Measurements from ENCODE around the gene ACOD1.

ACOD1 gene

GRCh38 chr13:76921516-76921915 lies 26.8 kb upstream of the ACOD1 start:
- no peak for DNase-seq (ENCODE audit: low read depth)
- TF ChIP-seq CTCF (IDR thresholded peaks at IDR 0.05; ENCODE audit: insufficient read depth, low read depth, low read length, missing control alignments) = no peak
- no peak overlapping the region for H3K4me3 ChIP-seq (ENCODE audit: low read depth, low read length)

DNA sequence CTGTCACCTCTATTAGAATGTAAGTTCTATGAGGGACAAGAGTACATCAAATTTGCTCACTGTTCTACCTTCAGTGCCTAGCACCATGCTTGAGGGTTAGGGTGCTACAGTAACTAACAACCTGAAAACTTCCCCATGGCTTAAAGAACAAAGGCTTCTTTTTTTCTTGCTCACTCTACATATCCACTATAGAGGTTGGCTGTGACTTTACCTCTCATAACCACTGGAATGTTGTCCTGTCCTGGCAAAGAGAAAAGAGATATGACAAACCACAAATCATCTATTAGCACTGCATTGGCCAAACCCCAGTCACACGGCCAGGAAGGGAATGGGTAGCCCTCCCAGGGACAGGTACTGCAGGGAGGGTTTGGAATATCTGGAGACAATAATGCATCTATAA lies 23.2 kb upstream of the ACOD1 start:
- no peak for DNase-seq (ENCODE audit: low read depth)
- H3K4me3 ChIP-seq (ENCODE audit: low read depth, low read length) = no peak overlapping the region
- TF ChIP-seq CTCF (IDR thresholded peaks at IDR 0.05; ENCODE audit: insufficient read depth, low read depth, low read length, missing control alignments) = no peak

GRCh38 chr13:76927955-76928354 lies 20.4 kb upstream of the ACOD1 start:
- DNase-seq (ENCODE audit: low read depth) = no peak
- H3K4me3 ChIP-seq (ENCODE audit: low read depth, low read length) = no peak overlapping the region

GRCh38 chr13:76928456-76928855 lies 19.9 kb upstream of the ACOD1 start:
- no peak for TF ChIP-seq CTCF (IDR thresholded peaks at IDR 0.05; ENCODE audit: insufficient read depth, low read depth, low read length, missing control alignments)
- DNase-seq (ENCODE audit: low read depth) = no peak
- no peak overlapping the region for H3K4me3 ChIP-seq (ENCODE audit: low read depth, low read length)

More at GRCh38 chr13:76927955-76928354, 20.4 kb upstream of the ACOD1 start:
- TF ChIP-seq CTCF (IDR thresholded peaks at IDR 0.05; ENCODE audit: insufficient read depth, low read depth, low read length, missing control alignments) = no peak

DNA sequence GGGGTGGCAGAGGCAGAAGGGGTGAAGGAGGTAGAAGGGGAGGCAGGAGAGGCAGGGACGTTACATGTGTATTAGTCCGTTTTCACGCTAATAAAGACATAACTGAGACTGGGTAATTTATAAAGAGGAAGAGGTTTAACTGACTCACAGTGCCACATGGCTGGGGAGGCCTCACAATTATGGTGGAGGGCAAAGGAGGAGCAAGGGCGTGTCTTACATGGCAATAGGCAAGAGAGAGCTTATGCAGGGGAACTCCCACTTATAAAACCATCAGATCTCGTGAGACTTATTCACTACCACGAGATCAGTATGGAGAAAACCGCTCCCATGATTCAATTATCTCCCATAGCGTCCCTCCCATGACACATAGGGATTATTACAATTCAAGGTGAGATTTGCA lies 19.0 kb upstream of the ACOD1 start:
- no peak overlapping the region for H3K4me3 ChIP-seq (ENCODE audit: low read depth, low read length)
- TF ChIP-seq CTCF (IDR thresholded peaks at IDR 0.05; ENCODE audit: insufficient read depth, low read depth, low read length, missing control alignments) = no peak
- no peak for DNase-seq (ENCODE audit: low read depth)

GRCh38 chr13:76929851-76930374 lies 18.4 kb upstream of the ACOD1 start:
- no peak for DNase-seq (ENCODE audit: low read depth)
- H3K4me3 ChIP-seq (ENCODE audit: low read depth, low read length) = no peak overlapping the region
- TF ChIP-seq CTCF (IDR thresholded peaks at IDR 0.05; ENCODE audit: insufficient read depth, low read depth, low read length, missing control alignments) = no peak

GRCh38 chr13:76932076-76932475 lies 16.2 kb upstream of the ACOD1 start:
- no peak overlapping the region for H3K4me3 ChIP-seq (ENCODE audit: low read depth, low read length)
- DNase-seq (ENCODE audit: low read depth) = no peak
- no peak for TF ChIP-seq CTCF (IDR thresholded peaks at IDR 0.05; ENCODE audit: insufficient read depth, low read depth, low read length, missing control alignments)
